Mesodermal cell (in vitro differentiated cells): ENCODE data around the gene LSS.

Source experiments
- H3K27ac ChIP-seq: 2 replicates; pipeline ENCODE4 v1.7.0; 2013; ENCODE audit warnings: mild to moderate bottlenecking, low read depth, low read length, moderate library complexity; ENCODE audit not compliant: severe bottlenecking
- H3K36me3 ChIP-seq: 2 replicates; pipeline ENCODE4 v1.7.1; 2013; ENCODE audit warnings: mild to moderate bottlenecking, low read length, moderate library complexity; ENCODE audit not compliant: control insufficient read depth, insufficient read depth
- H3K4me1 ChIP-seq: one replicate; pipeline ENCODE4 v1.7.1; 2013; ENCODE audit warnings: mild to moderate bottlenecking, low read length; ENCODE audit not compliant: insufficient read depth, control insufficient read depth, poor library complexity, severe bottlenecking
- H3K4me3 ChIP-seq: 2 replicates; pipeline ENCODE4 v1.7.0; 2013; ENCODE audit warnings: low read length, control low read depth, mild to moderate bottlenecking; ENCODE audit not compliant: insufficient read depth, poor library complexity, severe bottlenecking; ENCODE audit errors: extremely low read depth
- H3K9me3 ChIP-seq: 2 replicates; pipeline ENCODE4 v1.7.1; 2013; ENCODE audit warnings: mild to moderate bottlenecking, low read length, moderate library complexity; ENCODE audit not compliant: control insufficient read depth
- WGBS, 2 experiments: methylation state at CpG; one replicate each; pipeline ENCODE4 v1.1.5; 2013; ENCODE audit warnings: missing lambda C conversion rate in 2 of 2; ENCODE audit not compliant: insufficient coverage in 2 of 2; 5-methylcytosine and 5-hydroxymethylcytosine counted together

Gene LSS

DNA sequence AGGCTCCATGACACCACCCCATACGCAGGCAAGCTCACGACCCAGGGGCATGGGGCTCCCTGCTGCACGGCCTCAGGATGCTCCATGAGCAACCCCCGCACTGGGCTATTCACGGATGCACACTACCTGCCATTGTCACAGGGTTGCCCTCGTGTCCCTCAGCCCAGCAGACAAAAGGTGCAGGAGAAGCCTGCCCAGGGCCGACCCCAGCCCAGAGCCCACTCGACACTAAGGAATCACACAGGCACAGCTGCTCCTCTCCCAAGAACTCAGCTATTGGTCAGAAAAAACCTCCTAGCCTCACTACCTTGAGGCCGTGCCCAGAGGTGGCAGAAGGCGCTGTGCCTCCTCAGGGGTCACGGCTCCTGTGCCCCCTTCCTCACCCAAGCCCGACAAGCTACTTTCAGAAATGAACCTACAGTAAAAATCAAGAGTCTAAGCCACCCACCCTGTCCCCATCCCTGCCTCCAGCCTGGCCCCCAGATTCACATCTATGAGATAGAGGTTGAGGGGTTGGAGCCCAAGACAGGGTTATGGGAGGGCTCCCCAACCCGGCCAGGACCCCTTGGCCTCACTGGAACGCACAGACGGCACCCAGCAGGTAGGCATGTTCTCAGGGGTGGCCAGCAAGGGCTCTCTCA, 38.0 kb downstream of the LSS start:
- H3K36me3 ChIP-seq = peaks cover 71% of the 10 kb centered on the region
- H3K4me3 ChIP-seq = no peak overlapping the region
- H3K27ac ChIP-seq = peak overlapping the region; percentile 41
- 88 to 91% methylated on average over 10 to 15 of the region's 15 CpGs for WGBS, 2 experiments
- H3K4me1 ChIP-seq = peaks cover 42% of the 10 kb centered on the region
- no peaks in the 10 kb centered on the region for H3K9me3 ChIP-seq

DNA sequence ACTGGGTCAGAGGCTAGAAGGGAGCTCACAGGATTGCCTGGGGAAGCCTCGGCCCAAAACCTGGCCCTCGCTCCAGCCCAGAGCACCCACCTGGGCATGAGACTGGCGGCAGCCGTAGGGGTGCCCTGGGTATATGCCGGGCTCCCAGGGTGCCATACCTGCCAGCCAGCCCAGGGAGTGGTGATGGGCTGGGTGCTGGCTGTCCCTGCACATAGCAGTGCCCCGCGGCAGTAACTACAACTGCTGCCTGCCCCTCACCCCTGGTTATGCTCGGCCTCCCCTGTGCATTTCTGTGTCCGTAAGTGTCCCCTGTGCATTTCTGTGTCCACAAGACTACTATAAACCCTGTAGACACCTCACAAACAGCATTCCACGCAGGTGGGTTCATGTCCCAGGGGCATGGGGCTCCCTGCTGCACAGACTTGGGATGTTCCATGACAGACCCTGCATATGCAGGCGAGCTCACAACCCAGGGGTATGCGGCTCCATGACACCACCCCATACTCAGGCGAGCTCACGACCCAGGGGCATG, 38.5 kb downstream of the LSS start:
- Histone ChIP-seq H3K4me3 (no peak overlapping the region), H3K36me3 (peaks cover 65% of the 10 kb centered on the region), H3K27ac (no peak overlapping the region), H3K4me1 (peaks cover 42% of the 10 kb centered on the region), H3K9me3 (no peaks in the 10 kb centered on the region)
- WGBS, 2 experiments = 98% methylated on average over 12 to 14 of the region's 14 CpGs

DNA sequence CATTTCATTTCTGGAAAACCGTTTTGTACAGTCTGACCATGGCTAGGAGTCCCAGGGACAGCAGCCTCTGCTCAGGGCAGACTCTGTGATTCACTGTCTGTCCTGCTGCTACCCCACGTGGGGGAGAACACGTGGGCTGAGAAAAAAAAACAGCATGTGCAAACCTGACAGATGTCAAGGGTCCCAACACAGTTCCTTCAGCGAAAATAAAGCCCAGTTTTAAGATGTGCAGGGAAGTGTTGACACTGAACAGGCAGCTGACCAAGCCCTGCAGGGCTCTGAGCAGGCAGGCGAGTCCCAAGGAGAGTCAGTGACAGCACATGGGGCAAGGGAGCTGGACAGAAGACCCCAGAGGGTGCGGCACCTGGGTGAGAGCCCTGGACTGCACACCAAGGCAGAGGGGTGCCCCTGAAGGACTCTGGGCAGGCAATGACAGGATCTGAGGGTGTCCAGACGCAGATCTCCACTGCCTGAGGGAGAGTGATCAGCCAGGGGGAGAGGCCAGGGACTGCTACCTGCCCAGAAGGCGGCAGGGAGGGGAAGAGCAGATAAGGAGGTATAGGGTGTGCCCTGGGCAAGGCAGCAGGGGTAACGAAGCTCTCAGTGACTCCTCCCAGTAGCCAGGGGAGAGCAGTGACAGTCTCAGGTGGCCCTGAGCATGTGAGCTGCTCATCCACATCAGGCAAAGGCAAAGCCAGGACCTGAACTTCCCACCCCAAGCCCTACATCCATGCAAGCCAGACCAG, 39.2 kb downstream of the LSS start:
- Histone ChIP-seq H3K27ac (peak overlapping the region; percentile 86), H3K36me3 (peaks cover 59% of the 10 kb centered on the region), H3K4me1 (peaks cover 44% of the 10 kb centered on the region), H3K4me3 (no peak overlapping the region), H3K9me3 (no peaks in the 10 kb centered on the region)
- 86 to 89% methylated on average over 9 of the region's 9 CpGs for WGBS, 2 experiments

DNA sequence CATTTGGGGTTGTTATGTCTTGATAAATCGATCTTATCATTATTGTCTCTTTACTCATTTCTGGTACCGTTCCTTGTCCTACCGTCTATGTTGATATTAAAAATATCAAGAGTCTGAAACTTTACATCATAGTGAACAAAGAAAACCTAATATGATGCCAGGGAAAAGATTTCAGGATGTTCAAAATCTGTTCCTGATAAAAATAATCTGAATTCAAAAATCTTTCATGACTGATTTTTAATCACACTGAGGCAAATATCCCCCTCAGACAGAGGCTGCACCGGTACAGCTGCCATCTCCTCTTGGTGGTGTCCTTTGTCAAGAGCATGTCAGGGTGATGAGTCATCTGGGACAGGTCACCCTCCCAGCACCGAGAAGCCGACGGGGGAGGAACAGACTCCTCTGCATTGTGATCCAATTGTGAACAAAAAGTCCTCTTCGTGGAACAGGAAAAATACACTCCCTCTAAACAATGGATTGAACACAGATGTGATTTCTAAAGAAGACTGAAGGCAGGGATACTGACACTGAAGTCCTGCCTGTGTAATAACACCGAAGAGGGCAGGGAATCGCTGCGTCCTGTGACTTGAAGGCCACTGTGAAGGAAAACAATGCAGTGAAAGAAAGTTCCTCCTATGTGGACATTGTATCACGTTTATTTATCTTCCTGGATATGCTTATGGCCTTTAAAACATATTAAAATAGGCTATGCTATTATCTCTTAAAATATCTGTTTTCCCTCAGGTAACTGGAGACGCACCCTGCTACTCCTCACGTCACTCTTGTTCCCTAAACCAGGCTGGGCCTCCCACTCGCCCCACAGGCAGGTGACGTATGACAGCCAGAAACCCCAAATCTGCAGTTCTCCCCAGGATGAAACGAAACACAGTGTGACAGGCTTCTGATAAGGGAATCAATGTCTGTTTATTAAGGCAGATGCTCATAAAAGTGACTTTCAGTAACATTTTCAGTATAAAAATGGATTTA, 40.1 kb downstream of the LSS start:
- WGBS, 2 experiments = 61 to 69% methylated on average over 7 to 11 of the region's 17 CpGs
- Histone ChIP-seq H3K9me3 (no peaks in the 10 kb centered on the region), H3K4me1 (peaks cover 44% of the 10 kb centered on the region), H3K27ac (peak overlapping the region; percentile 86), H3K36me3 (peaks cover 50% of the 10 kb centered on the region), H3K4me3 (no peak overlapping the region)

DNA sequence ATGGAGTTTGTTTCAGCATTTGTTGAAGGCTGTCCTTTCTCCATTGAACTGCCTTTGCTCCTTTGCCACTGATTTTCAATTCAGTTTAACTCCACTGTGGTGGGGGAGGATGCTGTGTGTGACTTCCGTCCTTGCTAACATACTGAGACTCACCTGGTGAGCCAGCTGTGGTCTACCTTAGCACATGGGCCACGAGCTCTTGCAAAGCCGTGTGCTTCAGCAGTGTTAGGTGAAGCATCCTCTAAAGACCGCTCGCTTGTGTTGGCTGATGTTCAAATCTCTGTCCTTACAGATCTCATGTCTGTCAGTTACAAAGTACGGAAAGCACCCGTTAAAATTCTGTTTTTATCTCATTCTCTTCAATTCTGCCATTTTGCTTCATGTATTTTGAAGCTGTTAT, 40.8 kb downstream of the LSS start:
- 94 to 99% methylated on average over 5 to 7 of the region's 7 CpGs for WGBS, 2 experiments
- H3K4me1 ChIP-seq = peaks cover 44% of the 10 kb centered on the region
- H3K36me3 ChIP-seq = peaks cover 49% of the 10 kb centered on the region
- peak overlapping the region; percentile 86 for H3K27ac ChIP-seq
- H3K9me3 ChIP-seq = no peaks in the 10 kb centered on the region
- no peak overlapping the region for H3K4me3 ChIP-seq

DNA sequence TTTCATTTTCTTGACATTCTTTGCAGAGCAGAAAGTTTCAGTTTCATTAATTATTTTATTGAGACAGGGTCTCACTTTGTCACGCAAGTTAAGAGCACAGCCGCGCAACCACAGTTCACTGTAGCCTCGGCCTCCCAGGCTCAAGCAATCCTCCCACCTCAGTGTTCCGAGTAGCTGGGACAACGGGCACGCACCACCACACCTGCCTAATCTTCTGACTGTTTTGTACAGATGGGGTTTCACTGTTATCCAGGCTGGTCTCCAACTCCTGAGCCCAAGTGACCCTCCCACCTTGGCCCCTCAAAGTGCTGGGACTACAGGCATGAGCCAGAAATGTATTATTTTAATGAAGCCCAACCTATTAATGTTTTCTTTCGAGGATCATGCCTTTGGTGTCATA, 41.3 kb downstream of the LSS start:
- Histone ChIP-seq H3K27ac (no peak overlapping the region), H3K4me3 (no peak overlapping the region), H3K36me3 (peaks cover 46% of the 10 kb centered on the region), H3K4me1 (peaks cover 44% of the 10 kb centered on the region), H3K9me3 (no peaks in the 10 kb centered on the region)
- WGBS, 2 experiments = 96 to 97% methylated on average over 5 to 7 of the region's 8 CpGs

DNA sequence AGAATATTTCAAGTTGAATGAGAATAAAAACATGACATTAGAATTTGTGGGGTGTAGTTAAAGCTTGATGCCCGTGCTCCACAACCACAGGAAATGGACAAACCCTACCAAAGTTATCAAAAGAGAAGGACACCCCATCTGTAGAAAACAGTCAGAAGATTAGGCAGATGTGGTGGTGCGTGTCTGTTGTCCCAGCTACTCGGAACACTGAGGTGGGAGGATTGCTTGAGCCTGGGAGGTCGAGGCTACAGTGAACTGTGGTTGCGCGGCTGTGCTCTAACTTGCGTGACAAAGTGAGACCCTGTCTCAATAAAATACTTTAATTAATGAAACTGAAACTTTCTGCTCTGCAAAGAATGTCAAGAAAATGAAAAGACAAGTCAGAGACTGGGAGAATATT, 42.9 kb downstream of the LSS start:
- H3K9me3 ChIP-seq = no peaks in the 10 kb centered on the region
- 91 to 93% methylated on average over 3 to 7 of the region's 7 CpGs for WGBS, 2 experiments
- no peak overlapping the region for H3K4me3 ChIP-seq
- no peak overlapping the region for H3K27ac ChIP-seq
- peaks cover 30% of the 10 kb centered on the region for H3K4me1 ChIP-seq
- peaks cover 31% of the 10 kb centered on the region for H3K36me3 ChIP-seq

GRCh38 chr21:46184625-46185555, 43.7 kb downstream of the LSS start:
- peaks cover 22% of the 10 kb centered on the region for H3K4me1 ChIP-seq
- H3K27ac ChIP-seq = peak overlapping the region; percentile 92
- peak overlapping the region; percentile 81 for H3K4me3 ChIP-seq
- 19 to 31% methylated on average over 18 to 19 of the region's 30 CpGs for WGBS, 2 experiments
- peaks cover 23% of the 10 kb centered on the region for H3K36me3 ChIP-seq
- H3K9me3 ChIP-seq = no peaks in the 10 kb centered on the region

DNA sequence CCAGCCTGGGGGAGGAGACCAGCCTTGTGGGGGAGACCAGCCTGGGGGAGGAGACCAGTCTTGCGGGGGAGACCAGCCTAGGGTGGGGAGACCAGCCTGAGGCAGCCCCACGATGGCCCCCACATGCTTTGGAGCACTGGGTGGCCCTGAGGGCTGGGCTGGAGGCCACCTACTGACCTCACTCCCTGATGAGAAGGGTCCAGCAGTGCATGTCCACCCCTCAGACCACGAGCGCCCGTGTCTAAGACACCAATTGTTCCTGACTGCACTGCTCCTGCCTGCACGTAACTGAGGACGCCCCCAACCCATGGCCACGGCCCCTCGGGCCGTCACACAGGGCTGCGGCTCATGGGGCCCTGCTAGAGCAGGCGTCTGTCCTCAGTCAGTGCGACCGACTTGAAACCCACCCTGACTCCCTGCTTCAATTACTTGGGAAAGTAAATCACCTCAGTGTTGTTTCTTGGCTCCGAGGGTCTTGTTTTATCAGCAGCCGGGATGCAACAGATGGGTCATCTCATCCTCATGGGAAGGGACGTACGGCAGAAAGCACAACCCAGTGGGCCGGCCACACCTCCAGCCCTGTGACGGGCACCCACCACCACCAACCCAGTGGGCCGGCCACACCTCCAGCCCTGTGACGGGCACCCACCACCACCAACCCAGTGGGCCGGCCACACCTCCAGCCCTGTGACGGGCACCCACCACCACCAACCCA, 44.5 kb downstream of the LSS start, which contains the start of gene SPATC1L:
Gene SPATC1L (minus strand): TSS at position 550 of the 715 bp plus-strand sequence. CDS start 1,643 bp downstream, outside the sequence.
- WGBS, 2 experiments = 3 to 6% methylated on average over 12 to 16 of the region's 24 CpGs
- H3K27ac ChIP-seq = peak within 1 kb of the TSS; percentile 92
- H3K4me3 ChIP-seq = peak within 1 kb of the TSS; percentile 81
- peaks cover 17% of the 10 kb centered on the region for H3K36me3 ChIP-seq
- H3K4me1 ChIP-seq = peaks cover 14% of the 10 kb centered on the region
- no peaks in the 10 kb centered on the region for H3K9me3 ChIP-seq
